ENCODE measurements around the gene HACE1.

- no peak for TF ChIP-seq CTCF (IDR thresholded peaks at IDR 0.05 in 8 of 11, conservative IDR thresholded peaks at IDR 0.05 in 3 of 11)
- TF ChIP-seq POLR2A (IDR thresholded peaks at IDR 0.05), result no peak
- no peak for TF ChIP-seq POLR2AphosphoS5 (IDR thresholded peaks at IDR 0.05)
Measured at GRCh38 chr6:104887350-104887749, 27.6 kb upstream of the HACE1 start.

Data from spleen (tissue), 7 donors.